Measurements from ENCODE around the gene PHF21A. TPM values are rescaled to one million over a fixed set of nuclear protein-coding genes. Genes with fewer than 3 reads are reported as not detected.

Gene PHF21A
- total and polyA plus RNA-seq, 4 donors, result 3.6 to 8.5 (median 6.2) TPM

DNA sequence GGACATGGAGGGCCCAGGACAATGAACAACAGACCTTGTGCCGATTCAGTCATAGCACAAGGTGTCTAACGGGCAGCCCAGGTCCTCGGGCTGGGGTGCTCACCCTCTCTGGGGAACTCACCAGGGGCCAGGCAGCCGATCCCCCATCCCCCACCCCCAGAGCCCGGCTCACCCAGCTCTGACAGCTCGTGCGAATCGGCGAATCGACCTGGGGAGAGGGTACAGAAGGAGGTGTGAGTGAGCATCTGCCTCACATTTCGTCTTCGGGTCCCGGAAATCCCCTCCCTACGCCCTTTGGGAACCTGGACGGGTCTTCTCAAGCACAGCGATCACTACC lies 204.0 kb downstream of the PHF21A start:
- H3K9ac ChIP-seq (ENCODE audit: low read depth in 1 of 2, low read length in 2 of 2), result peak overlapping the region; percentile 1 to 80
- H3K4me1 ChIP-seq (ENCODE audit: control insufficient read depth in 4 of 4, insufficient read depth in 4 of 4, low read length in 3 of 4), result peaks cover 12 to 62% (median 47%) of the 10 kb centered on the region in 4 donors
- H3K9me3 ChIP-seq (ENCODE audit: control insufficient read depth in 4 of 4, low read length in 3 of 4), result no peaks in the 10 kb centered on the region
- H3K27me3 ChIP-seq (ENCODE audit: control insufficient read depth in 4 of 4, insufficient read depth in 4 of 4, low read length in 3 of 4), result no peaks in the 10 kb centered on the region
- H3K4me3 ChIP-seq (ENCODE audit: low read depth in 1 of 3, low read length in 3 of 3), result peak overlapping the region; percentile 73 to 98 (median 87)
- no peak for DNase-seq (ENCODE audit: low spot score)
- H3K36me3 ChIP-seq (ENCODE audit: control insufficient read depth in 4 of 4, insufficient read depth in 3 of 4, low read depth in 1 of 4, low read length in 3 of 4), result peaks cover 3 to 14% (median 8%) of the 10 kb centered on the region in 4 donors
- no peak for TF ChIP-seq CTCF (IDR thresholded peaks at IDR 0.05; ENCODE audit: low read depth, low read length, missing input control)
- TF ChIP-seq REST (IDR thresholded peaks at IDR 0.05), result no peak
- no peak for TF ChIP-seq RAD21 (IDR thresholded peaks at IDR 0.05)
- TF ChIP-seq NR2F2 (IDR thresholded peaks at IDR 0.05), result no peak
- no peak for TF ChIP-seq TAF1 (conservative IDR thresholded peaks at IDR 0.05)
- no peak for TF ChIP-seq RXRA (IDR thresholded peaks at IDR 0.05)
- no peak for TF ChIP-seq FOXA1 (IDR thresholded peaks at IDR 0.05)
- TF ChIP-seq, protein P1, sequence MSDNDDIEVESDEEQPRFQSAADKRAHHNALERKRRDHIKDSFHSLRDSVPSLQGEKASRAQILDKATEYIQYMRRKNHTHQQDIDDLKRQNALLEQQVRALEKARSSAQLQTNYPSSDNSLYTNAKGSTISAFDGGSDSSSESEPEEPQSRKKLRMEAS (IDR thresholded peaks at IDR 0.05), result no peak
- H3K27ac ChIP-seq (ENCODE audit: low read depth in 1 of 2, low read length in 2 of 2), result peak overlapping the region; percentile 75 to 85
- WGBS, result 3% methylated on average over 16 of the region's 16 CpGs

DNA sequence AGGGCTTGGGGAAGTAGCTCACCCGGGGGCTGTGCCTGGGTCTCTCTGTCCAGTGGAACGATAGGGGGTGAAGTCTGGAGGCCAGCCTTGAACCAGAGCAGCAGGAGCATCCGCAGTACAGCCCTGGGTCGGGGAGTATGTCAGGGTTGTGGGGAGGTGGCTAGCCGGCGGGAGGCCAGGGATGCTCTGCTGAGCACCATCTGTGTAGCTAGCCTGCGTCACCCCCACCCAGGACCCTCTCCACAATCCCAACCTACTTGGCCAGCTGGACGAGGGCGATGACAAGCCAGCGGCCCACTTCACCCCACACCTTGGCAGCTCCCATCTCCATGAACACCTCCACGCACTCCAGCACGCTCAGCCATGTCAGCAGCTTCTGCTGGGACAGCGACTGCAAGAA lies 205.8 kb downstream of the PHF21A start:
- H3K4me1 ChIP-seq (ENCODE audit: control insufficient read depth in 4 of 4, insufficient read depth in 4 of 4, low read length in 3 of 4), result peaks cover 12 to 59% (median 48%) of the 10 kb centered on the region in 4 donors
- no peak overlapping the region for H3K27ac ChIP-seq (ENCODE audit: low read depth in 1 of 2, low read length in 2 of 2)
- H3K36me3 ChIP-seq (ENCODE audit: control insufficient read depth in 4 of 4, insufficient read depth in 3 of 4, low read depth in 1 of 4, low read length in 3 of 4), result peaks cover 10 to 25% (median 13%) of the 10 kb centered on the region in 4 donors
- H3K4me3 ChIP-seq (ENCODE audit: low read depth in 1 of 3, low read length in 3 of 3), result no peak overlapping the region
- H3K9ac ChIP-seq (ENCODE audit: low read depth in 1 of 2, low read length in 2 of 2), result no peak overlapping the region
- TF ChIP-seq NR2F2 (IDR thresholded peaks at IDR 0.05), result no peak
- TF ChIP-seq, protein P2, sequence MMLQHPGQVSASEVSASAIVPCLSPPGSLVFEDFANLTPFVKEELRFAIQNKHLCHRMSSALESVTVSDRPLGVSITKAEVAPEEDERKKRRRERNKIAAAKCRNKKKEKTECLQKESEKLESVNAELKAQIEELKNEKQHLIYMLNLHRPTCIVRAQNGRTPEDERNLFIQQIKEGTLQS (IDR thresholded peaks at IDR 0.05), result no peak
- no peak for TF ChIP-seq RXRA (IDR thresholded peaks at IDR 0.05)
- TF ChIP-seq YY1 (IDR thresholded peaks at IDR 0.05), result no peak
- TF ChIP-seq HNF4A (conservative IDR thresholded peaks at IDR 0.05), result no peak
- TF ChIP-seq FOXA2 (IDR thresholded peaks at IDR 0.05), result no peak
- TF ChIP-seq CTCF (IDR thresholded peaks at IDR 0.05; ENCODE audit: low read depth, low read length, missing input control), result no peak
- no peak for DNase-seq (ENCODE audit: low spot score)
- no peaks in the 10 kb centered on the region for H3K9me3 ChIP-seq (ENCODE audit: control insufficient read depth in 4 of 4, low read length in 3 of 4)
- WGBS, result 90% methylated on average over 13 of the region's 13 CpGs
- H3K27me3 ChIP-seq (ENCODE audit: control insufficient read depth in 4 of 4, insufficient read depth in 4 of 4, low read length in 3 of 4), result no peaks in the 10 kb centered on the region
